ENCODE results near the gene FNDC1. TPM values are rescaled to one million over a fixed set of nuclear protein-coding genes. Genes with fewer than 3 reads are reported as not detected.

The FNDC1 gene
- total and polyA plus RNA-seq, 2 of the 13 experiments (the other 11 are each of a cell fraction or from before 2014, with no cell fraction given) = not detected

DNA sequence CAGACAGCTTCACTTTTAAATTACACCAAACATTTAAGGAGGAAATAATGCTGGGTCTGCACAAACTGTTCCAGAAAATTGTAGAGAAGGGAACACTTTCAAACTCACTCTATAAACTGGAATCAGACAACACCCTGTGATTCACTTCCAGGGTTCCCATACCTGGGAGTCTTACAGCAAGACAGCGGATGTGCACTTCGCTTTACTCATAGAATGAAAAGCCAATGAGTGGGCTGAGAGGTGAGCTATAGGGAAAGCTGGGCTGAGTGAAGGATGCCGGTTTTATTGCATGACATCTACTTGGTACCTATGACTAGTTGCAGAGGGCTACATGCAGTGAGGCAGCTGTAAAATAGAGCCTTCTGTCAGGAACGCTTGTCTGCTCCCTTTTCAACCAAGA is 152.1 kb downstream of the FNDC1 start:
- H3K27ac ChIP-seq (ENCODE audit: extremely low read length, insufficient read depth, low read length) = no peak overlapping the region
- WGBS (ENCODE audit: low lambda C conversion rate) = 27% methylated on average over 4 of the region's 4 CpGs
- no peak overlapping the region for H3K4me3 ChIP-seq (replicated peaks in 1 of 3; ENCODE audit: insufficient read depth in 1 of 3, low read depth in 2 of 3, low read length in 3 of 3)
- FAIRE-seq = no peak
- no peak overlapping the region for H3K4me2 ChIP-seq (ENCODE audit: low read depth, low read length)
- peaks cover 0 to 13% of the 10 kb centered on the region in 2 experiments; a peak in 3 of 5 replicates for H3K27me3 ChIP-seq (ENCODE audit: control insufficient read depth in 1 of 2, insufficient read depth in 2 of 2, low read length in 2 of 2)
- no peaks in the 10 kb centered on the region for H3K36me3 ChIP-seq (replicated peaks in 1 of 2; ENCODE audit: control insufficient read depth in 1 of 2, insufficient read depth in 2 of 2, low read length in 2 of 2)
- no peak overlapping the region for H2AFZ ChIP-seq (ENCODE audit: low read length)
- in situ Hi-C loops (cut with HindIII; ENCODE audit: extremely low pct_ligation_motif_present, low pct_unique_long_range_greater_than_20kb) (no loop called here), intact Hi-C loops (cut with micrococcal nuclease; ENCODE audit: unreplicated experiment) (no loop called here)
- no peak overlapping the region for H3K9ac ChIP-seq (ENCODE audit: insufficient read depth, low read depth, low read length)
- no peak for ATAC-seq
- POLR2A ChIA-PET = no interaction called here
- no TSS peak for BruUV-seq (replicated peaks)
- TF ChIP-seq SNAI1 (CRISPR knock-in tag; IDR thresholded peaks at IDR 0.05; ENCODE audit: borderline replicate concordance) = no peak
- TF ChIP-seq MAFK (conservative IDR thresholded peaks at IDR 0.05 in 1 of 2, IDR thresholded peaks at IDR 0.05 in 1 of 2; ENCODE audit: low read length in 2 of 2) = peak; percentile 2 to 27; a peak in 1 of 4 replicates
- no peak for TF ChIP-seq ZNF724P (CRISPR knock-in tag; IDR thresholded peaks at IDR 0.05; ENCODE audit: borderline replicate concordance)
- TF ChIP-seq, protein P1, sequence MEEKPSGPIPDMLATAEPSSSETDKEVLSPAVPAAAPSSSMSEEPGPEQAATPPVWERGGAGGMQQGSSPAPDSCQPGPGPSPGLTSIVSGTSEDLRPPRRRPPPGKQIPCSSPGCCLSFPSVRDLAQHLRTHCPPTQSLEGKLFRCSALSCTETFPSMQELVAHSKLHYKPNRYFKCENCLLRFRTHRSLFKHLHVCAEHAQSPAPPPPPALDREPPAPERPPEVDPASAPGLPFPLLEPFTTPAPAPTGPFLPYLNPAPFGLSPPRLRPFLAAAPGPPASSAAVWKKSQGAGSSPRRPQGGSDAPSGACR (CRISPR knock-in tag; IDR thresholded peaks at IDR 0.05) = no peak
- TF ChIP-seq, protein P2, sequence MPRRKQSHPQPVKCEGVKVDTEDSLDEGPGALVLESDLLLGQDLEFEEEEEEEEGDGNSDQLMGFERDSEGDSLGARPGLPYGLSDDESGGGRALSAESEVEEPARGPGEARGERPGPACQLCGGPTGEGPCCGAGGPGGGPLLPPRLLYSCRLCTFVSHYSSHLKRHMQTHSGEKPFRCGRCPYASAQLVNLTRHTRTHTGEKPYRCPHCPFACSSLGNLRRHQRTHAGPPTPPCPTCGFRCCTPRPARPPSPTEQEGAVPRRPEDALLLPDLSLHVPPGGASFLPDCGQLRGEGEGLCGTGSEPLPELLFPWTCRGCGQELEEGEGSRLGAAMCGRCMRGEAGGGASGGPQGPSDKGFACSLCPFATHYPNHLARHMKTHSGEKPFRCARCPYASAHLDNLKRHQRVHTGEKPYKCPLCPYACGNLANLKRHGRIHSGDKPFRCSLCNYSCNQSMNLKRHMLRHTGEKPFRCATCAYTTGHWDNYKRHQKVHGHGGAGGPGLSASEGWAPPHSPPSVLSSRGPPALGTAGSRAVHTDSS (CRISPR knock-in tag; conservative IDR thresholded peaks at IDR 0.05) = no peak
- no peak for TF ChIP-seq POLR2AphosphoS5 (IDR thresholded peaks at IDR 0.05; ENCODE audit: low read depth, low read length)
- TF ChIP-seq RFX1 (IDR thresholded peaks at IDR 0.05) = no peak
- TF ChIP-seq SETDB1 (CRISPR knock-in tag; IDR thresholded peaks at IDR 0.05; ENCODE audit: borderline replicate concordance) = no peak
- CTCF ChIA-PET (ENCODE audit: low intra/inter-chr PET ratio, low total read pairs) = no interaction called here
- no peaks in the 10 kb centered on the region for H3K79me2 ChIP-seq (ENCODE audit: insufficient read depth, low read length)
- no peaks in the 10 kb centered on the region for H3K4me1 ChIP-seq (ENCODE audit: insufficient read depth, low read length)
- no peaks in the 10 kb centered on the region for H4K20me1 ChIP-seq (ENCODE audit: insufficient read depth, low read length)
- H3K9me3 ChIP-seq (ENCODE audit: low read length) = no peaks in the 10 kb centered on the region
- no peak for DNase-seq (ENCODE audit: low spot score)

Other genes starting within 250 kb of the FNDC1 start
- 3.5 and 4.4 TPM in 2 replicates for gene RSPH3, start 169.2 kb upstream of the FNDC1 start, total RNA-seq (2016; rRNA removed; fragmentation: Illumina TruSeq; extraction: Trizol)
- 1.3 and 1.4 TPM in 2 replicates for gene RSPH3, start 169.2 kb upstream of the FNDC1 start, polyA plus RNA-seq (2011; rRNA removed)
- gene TAGAP, start 124.4 kb upstream of the FNDC1 start, total RNA-seq (2016; rRNA removed; fragmentation: Illumina TruSeq; extraction: Trizol) = not detected in 2 replicates
- gene TAGAP, start 124.4 kb upstream of the FNDC1 start, polyA plus RNA-seq (2011; rRNA removed) = not detected in 2 replicates